Dermis microvascular lymphatic vessel endothelial cell (primary cell): ENCODE measurements around the gene DIAPH1. TPM values are rescaled to one million over a fixed set of nuclear protein-coding genes. Genes with fewer than 3 reads are reported as not detected.

Experiments used
- DNase-seq, 2 donors: peaks; one replicate each; pipeline versions ENCODE4 v3.0.0 to v3.0.0-alpha.2; 2010; ENCODE audit warnings: low read depth in 2 of 2
- total RNA-seq: library from RNA; depleted of rRNA; stranded (reverse); fragments of >200 nt; gene quantifications from 2 replicates; pipeline ENCODE4 v1.2.1, GENCODE V29; 2014

The DIAPH1 gene
- total RNA-seq, 1 donor from 2014 or later = 41.1 TPM

- DNase-seq = no peak
Measured at GRCh38 chr5:141640051-141640415, 21.2 kb upstream of the DIAPH1 start.

- DNase-seq = no peak
Measured at GRCh38 chr5:141639357-141640050, 20.7 kb upstream of the DIAPH1 start.

DNA sequence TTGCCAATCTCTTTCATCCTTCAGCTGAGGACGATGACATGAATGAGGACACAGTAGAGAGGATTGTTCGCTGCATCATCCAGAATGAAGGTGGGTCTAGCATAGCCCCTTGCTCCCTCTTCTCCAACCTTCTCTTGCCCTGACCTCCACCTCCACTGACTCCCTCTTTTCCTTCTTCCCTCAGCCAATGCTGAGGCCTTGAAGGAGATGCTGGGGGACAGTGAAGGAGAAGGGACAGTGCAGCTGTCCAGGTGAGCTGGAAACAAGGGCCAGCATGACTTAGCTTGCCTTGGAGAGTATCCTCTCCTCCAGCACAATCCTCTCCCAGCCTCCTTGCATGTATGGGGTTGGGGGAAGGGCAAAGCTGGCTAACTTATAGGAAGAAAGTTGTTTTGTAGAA is 20.0 kb upstream of the DIAPH1 start:
- DNase-seq = no peak

DNA sequence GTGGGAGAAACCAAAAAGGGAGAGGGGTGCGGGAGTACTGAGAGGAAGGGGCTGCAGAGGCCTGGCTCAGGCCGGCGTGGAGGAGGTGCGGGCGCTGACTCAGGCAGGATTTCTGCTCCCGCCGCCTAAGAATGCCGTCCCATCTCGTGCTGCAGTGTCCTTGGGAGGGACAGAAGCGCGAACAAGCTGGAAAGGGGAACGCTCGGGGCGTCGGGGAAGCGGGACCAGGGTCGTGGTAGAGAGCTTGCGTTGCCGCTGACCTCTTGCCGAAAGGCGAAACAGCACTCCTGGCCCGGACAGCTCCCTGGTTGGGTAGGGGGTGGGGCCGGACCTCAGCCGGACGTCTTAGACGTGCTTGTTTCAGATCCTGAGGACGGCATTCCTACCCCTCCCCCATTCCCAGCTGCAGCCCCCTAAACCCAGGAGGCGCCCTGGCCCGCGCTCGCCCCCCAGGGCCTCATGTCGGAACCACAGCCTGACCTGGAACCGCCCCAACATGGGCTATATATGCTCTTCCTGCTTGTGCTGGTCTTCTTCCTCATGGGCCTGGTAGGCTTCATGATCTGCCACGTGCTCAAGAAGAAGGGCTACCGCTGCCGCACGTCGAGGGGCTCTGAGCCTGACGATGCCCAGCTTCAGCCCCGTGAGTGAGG is 19.1 kb upstream of the DIAPH1 start:
- DNase-seq = peak in 1 of 2 donors; percentile 53

GRCh38 chr5:141637123-141637766 is 18.4 kb upstream of the DIAPH1 start:
- DNase-seq = no peak

DNA sequence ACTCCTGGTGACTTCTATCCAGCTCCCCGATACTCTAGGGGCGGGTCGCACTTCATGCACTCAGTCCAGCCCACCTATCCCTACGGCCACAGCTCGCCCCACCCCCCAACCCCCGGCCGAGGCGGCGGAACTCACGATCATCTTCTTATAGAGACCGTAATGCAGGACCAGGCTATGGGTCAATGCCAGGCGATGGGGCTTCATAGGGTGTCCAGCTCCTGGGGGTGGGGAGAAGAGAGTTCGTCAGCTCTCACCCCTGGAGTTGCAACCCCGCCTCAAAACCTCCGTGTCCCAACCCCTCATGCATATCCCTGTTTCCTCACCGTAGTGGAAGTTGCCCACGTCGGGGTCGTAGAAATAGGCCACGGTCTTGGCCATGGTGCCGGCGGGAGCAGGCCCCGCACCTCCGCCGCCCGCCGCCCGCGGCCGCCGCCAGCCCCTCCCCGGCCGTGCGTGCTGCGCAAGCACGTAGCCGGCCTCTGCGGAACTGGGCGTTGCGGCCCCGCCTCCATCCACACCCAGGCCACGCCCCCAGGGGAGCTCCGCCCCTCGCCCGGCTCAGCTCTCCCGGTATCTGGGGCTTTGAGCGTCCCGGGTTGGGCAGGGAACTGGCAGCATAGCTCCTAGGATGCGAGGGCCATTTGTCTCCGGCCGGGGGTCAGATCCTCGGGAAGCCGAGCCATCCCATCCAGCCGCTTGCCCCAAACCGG is 17.8 kb upstream of the DIAPH1 start, which contains the start of the genes HDAC3 and RELL2:
TSS of gene HDAC3 (minus strand) at position 437 of the 710 bp plus-strand sequence. CDS start at position 378, 59 bp downstream.
TSS of gene RELL2 (plus strand) at position 585 of the 710 bp plus-strand sequence. CDS start 1,229 bp downstream, outside the sequence.
- peak; percentile 69 to 90 for DNase-seq

- no peak for DNase-seq
Measured at GRCh38 chr5:141636106-141636412, 17.3 kb upstream of the DIAPH1 start.

- DNase-seq = no peak
Measured at GRCh38 chr5:141635646-141636045, 16.8 kb upstream of the DIAPH1 start.

- DNase-seq = no peak
Measured at GRCh38 chr5:141634720-141635119, 15.9 kb upstream of the DIAPH1 start.

- DNase-seq = no peak
Measured at GRCh38 chr5:141633871-141634561, 15.2 kb upstream of the DIAPH1 start.

DNA sequence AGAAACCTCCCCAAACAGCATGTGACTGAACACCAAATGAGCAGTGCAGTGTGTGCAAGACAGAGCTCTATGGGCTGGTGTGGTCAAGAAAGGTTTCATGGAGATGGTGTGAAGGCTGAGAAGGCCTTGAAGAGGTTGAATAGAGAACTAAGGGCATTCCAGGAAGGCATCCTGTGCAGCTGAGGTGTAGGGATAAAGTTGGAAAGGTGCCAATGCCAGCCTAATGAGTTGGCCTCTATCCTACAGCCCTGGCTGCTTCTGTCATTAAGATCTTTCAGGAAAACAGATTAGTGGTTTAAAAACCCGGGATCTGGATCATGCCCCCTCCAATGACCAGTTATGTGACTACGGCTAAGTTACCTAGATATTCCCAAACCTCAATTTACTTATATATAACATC is 13.8 kb upstream of the DIAPH1 start:
- no peak for DNase-seq

- no peak for DNase-seq
Measured at GRCh38 chr5:141630570-141631140, 11.9 kb upstream of the DIAPH1 start.

GRCh38 chr5:141628175-141628788 is 9.5 kb upstream of the DIAPH1 start:
- DNase-seq = no peak

DNA sequence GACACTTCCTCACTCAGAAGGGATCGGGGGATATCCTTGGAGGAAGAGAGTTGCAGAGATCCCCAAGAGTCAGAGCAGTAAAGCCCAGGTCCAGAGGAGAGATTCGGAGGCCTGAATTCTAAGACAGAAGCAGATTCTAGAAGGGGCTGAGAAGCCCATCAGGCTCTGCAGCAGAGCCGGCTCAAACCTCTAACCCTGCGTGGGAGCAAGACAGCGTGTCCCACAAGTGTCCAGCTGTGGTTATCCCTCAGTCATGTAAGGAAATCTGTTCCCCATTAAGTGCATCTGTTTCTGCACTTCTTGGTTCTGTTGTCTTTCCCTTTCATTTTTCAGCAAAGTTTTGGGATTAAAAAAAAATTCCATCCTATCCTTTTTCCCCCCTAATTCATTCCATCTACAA is 4.8 kb upstream of the DIAPH1 start:
- no peak for DNase-seq

- DNase-seq = no peak
Measured at GRCh38 chr5:141623186-141623585, 4.4 kb upstream of the DIAPH1 start.

DNA sequence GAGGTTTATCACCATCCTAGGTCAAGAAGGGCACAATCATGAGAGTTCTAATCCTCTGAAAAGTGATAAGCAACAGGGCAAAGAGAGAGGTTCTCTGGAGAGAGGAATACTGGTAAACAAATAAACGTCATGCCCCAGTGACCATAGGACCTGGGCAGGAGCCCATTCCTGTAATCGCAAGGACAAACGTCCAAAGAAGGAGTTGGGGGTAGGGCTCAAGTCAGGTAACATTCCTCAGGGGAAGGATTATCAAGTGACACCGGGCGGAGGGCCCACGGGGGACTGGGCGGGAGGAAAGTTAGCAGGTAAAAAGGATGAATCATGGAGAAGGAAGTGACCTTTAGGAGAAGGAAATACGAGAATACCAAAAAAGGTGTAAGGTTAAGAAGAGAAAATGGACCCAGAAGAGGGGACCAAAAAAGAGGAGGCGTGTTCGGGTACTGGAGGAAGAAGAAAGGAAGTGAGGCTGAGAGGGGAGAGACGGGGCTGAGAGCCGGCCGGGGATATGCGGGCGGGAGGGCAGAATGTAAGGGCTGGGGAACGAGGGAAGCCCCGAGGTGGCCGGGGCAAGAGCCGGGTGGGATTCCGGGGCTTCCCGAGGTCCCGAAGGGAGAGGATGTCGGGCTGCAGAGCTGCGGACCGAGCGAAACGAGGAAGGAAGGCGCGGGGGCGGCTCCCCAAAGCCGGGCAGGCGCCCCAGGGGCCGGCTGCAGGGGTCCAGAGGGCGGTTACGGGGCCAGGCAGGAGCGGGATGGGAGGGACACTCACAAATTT is 583 bp downstream of the DIAPH1 start:
- DNase-seq = peak; percentile 14 to 42

GRCh38 chr5:141617682-141618029 is 1.1 kb downstream of the DIAPH1 start:
- DNase-seq = peak in 1 of 2 donors; percentile 42

- DNase-seq = peak in 1 of 2 donors; percentile 65
Measured at GRCh38 chr5:141617128-141617527, 1.7 kb downstream of the DIAPH1 start.

GRCh38 chr5:141615991-141616720 is 2.6 kb downstream of the DIAPH1 start:
- DNase-seq = no peak
